Measurements from ENCODE around the gene CPNE5. TPM values are rescaled to one million over a fixed set of nuclear protein-coding genes. Genes with fewer than 3 reads are reported as not detected.

The CPNE5 gene
- total and polyA plus RNA-seq, 9 of the 15 experiments (the other 6 are each of a cell fraction or from before 2014, with no cell fraction given): 0.14 to 1.0 (median 0.46) TPM; not detected in 2

GRCh38 chr6:36699348-36699747 lies 139.9 kb downstream of the CPNE5 start:
- peak; percentile 51 for ATAC-seq
- Histone ChIP-seq H2AFZ (ENCODE audit: low read depth, low read length) (no peak overlapping the region), H3K9ac (ENCODE audit: insufficient read depth in 1 of 2, low read depth in 2 of 2, low read length in 2 of 2) (peak overlapping the region in 1 of 2 experiments; percentile 3; a peak in 1 of 4 replicates), H3K79me2 (ENCODE audit: control insufficient read depth, insufficient read depth, low read length) (no peaks in the 10 kb centered on the region), H3K4me2 (ENCODE audit: insufficient read depth, low read length) (no peak overlapping the region), H3K4me1 (replicated peaks in 1 of 2; ENCODE audit: control insufficient read depth in 2 of 2, insufficient read depth in 2 of 2, low read length in 2 of 2) (peaks cover 0 to 5% of the 10 kb centered on the region in 2 experiments; a peak in 2 of 5 replicates), H4K20me1 (replicated peaks; ENCODE audit: control insufficient read depth, insufficient read depth, low read length) (peaks cover 6% of the 10 kb centered on the region; the same call in 1 of the 2 replicates), H3K9me1 (ENCODE audit: control insufficient read depth, insufficient read depth, low read length) (peaks cover 3% of the 10 kb centered on the region), H3K4me3 (no peak overlapping the region), H3K36me3 (ENCODE audit: control insufficient read depth, insufficient read depth, low read length) (no peaks in the 10 kb centered on the region), H3K27ac (ENCODE audit: extremely low read depth, low read depth, low read length) (no peak overlapping the region), H3K9me3 (replicated peaks; ENCODE audit: control insufficient read depth, insufficient read depth, low read depth, low read length) (no peaks in the 10 kb centered on the region), H3K27me3 (ENCODE audit: control insufficient read depth in 2 of 2, insufficient read depth in 2 of 2, low read length in 2 of 2) (peaks cover 25 to 58% of the 10 kb centered on the region in 2 experiments)
- DNase-seq (ENCODE audit: extremely low read depth in 1 of 4, low spot score in 3 of 4): peak in 3 of 4 experiments; percentile 35 to 54 (median 45)
- in situ Hi-C loops (cut with MboI): no loop called here
- 3% methylated on average over 7 of the region's 7 CpGs for WGBS (ENCODE audit: insufficient coverage, low coverage, missing lambda C conversion rate)
- BruUV-seq (replicated peaks): no TSS peak
- ChIA-PET CTCF (ENCODE audit: low intra/inter-chr PET ratio) (no interaction called here), POLR2A (no interaction called here)
- FAIRE-seq: peak; percentile 81
- intact Hi-C loops (cut with micrococcal nuclease): no loop called here
- TF ChIP-seq CBX5 (IDR thresholded peaks at IDR 0.05; ENCODE audit: borderline replicate concordance, low read depth) (no peak), IRF2 (CRISPR knock-in tag; IDR thresholded peaks at IDR 0.05) (no peak), GTF3C2 (IDR thresholded peaks at IDR 0.05; ENCODE audit: borderline replicate concordance, extremely low read depth, insufficient read length) (no peak), USF1 (CRISPR knock-in tag; IDR thresholded peaks at IDR 0.05) (0 out of 2 replicates have a peak, but pooled peaks have one; percentile 2), HDAC2 (IDR thresholded peaks at IDR 0.05) (0 out of 2 replicates have a peak, but pooled peaks have one; percentile 17), FOXJ3 (CRISPR knock-in tag; IDR thresholded peaks at IDR 0.05) (no peak), SIX5 (IDR thresholded peaks at IDR 0.05; ENCODE audit: borderline replicate concordance in 1 of 2, insufficient read depth in 1 of 2, low read depth in 1 of 2, low read length in 2 of 2) (no peak), POLR2A (conservative IDR thresholded peaks at IDR 0.05) (no peak), HDAC3 (IDR thresholded peaks at IDR 0.05; ENCODE audit: borderline replicate concordance, partially characterized antibody) (no peak), SMAD4 (CRISPR knock-in tag; conservative IDR thresholded peaks at IDR 0.05) (peak; percentile 83), ZNF764 (CRISPR knock-in tag; IDR thresholded peaks at IDR 0.05; ENCODE audit: low read depth) (no peak), RBM25 (IDR thresholded peaks at IDR 0.05; ENCODE audit: low read depth, low read length, severe bottlenecking) (peak; percentile 49), NEUROD1 (IDR thresholded peaks at IDR 0.05; ENCODE audit: borderline replicate concordance, low read depth, low read length, partially characterized antibody) (no peak), ZNF717 (CRISPR knock-in tag; IDR thresholded peaks at IDR 0.05) (no peak), SMARCA5 (IDR thresholded peaks at IDR 0.05) (no peak), ATF2 (CRISPR knock-in tag; IDR thresholded peaks at IDR 0.05) (no peak), PURB (CRISPR knock-in tag; IDR thresholded peaks at IDR 0.05; ENCODE audit: low read depth) (no peak), STAT5A (IDR thresholded peaks at IDR 0.05; ENCODE audit: borderline replicate concordance, low read length) (no peak), BCOR (IDR thresholded peaks at IDR 0.05) (peak; percentile 44; the same call in 1 of the 2 replicates), HIVEP1 (CRISPR knock-in tag; IDR thresholded peaks at IDR 0.05) (no peak), NFIC (IDR thresholded peaks at IDR 0.05) (no peak)
